Measurements from ENCODE around the gene HNRNPAB.
"Not testable (repeated sequence)": the region's sequence is repeated elsewhere in the genome, so short reads cannot be mapped to it uniquely, and the experiment has no call there.

Gene HNRNPAB

GRCh38 chr5:178245389-178245788 is 41.1 kb downstream of the HNRNPAB start:
- no peak for DNase-seq (ENCODE audit: low read depth)

- no peak for DNase-seq (ENCODE audit: low read depth)
Measured at GRCh38 chr5:178246624-178247279, 42.4 kb downstream of the HNRNPAB start.

GRCh38 chr5:178247481-178248456 is 43.4 kb downstream of the HNRNPAB start:
- DNase-seq (ENCODE audit: low read depth) = no peak

- DNase-seq (ENCODE audit: low read depth) = no peak
Measured at GRCh38 chr5:178248750-178249149, 44.4 kb downstream of the HNRNPAB start.

- no peak for DNase-seq (ENCODE audit: low read depth)
Measured at GRCh38 chr5:178249191-178249989, 45.1 kb downstream of the HNRNPAB start.

GRCh38 chr5:178250263-178250662 is 45.9 kb downstream of the HNRNPAB start:
- no peak for DNase-seq (ENCODE audit: low read depth)

GRCh38 chr5:178252258-178252657 is 47.9 kb downstream of the HNRNPAB start:
- DNase-seq (ENCODE audit: low read depth) = no peak

- DNase-seq (ENCODE audit: low read depth) = not testable (repeated sequence)
Measured at GRCh38 chr5:178253632-178254031, 49.3 kb downstream of the HNRNPAB start.

GRCh38 chr5:178256746-178257145 is 52.4 kb downstream of the HNRNPAB start:
- no peak for DNase-seq (ENCODE audit: low read depth)

GRCh38 chr5:178257650-178258049 is 53.3 kb downstream of the HNRNPAB start:
- no peak for DNase-seq (ENCODE audit: low read depth)

- no peak for DNase-seq (ENCODE audit: low read depth)
Measured at GRCh38 chr5:178259623-178260536, 55.5 kb downstream of the HNRNPAB start.
